Omental fat pad (tissue), 4 donors: ENCODE measurements around the gene MACROD2. TPM values are rescaled to one million over a fixed set of nuclear protein-coding genes. Genes with fewer than 3 reads are reported as not detected.

Source experiments
- ATAC-seq: fragments of 150-250 bp; one replicate; pipeline ENCODE4 v1.9.1; 2016; ENCODE audit warnings: mild to moderate bottlenecking, moderate library complexity; ENCODE audit not compliant: low FRiP score
- DNase-seq: peaks from one replicate; pipeline ENCODE4 v3.0.0-alpha.2; 2019; ENCODE audit warnings: low spot score
- CTCF ChIP-seq, 3 donors: fragments of 450-650 bp; IDR thresholded peaks; one replicate each; pipeline ENCODE4 v1.5.1; 2016 to 2017; ENCODE audit warnings: antibody characterized with exemption in 3 of 3, mild to moderate bottlenecking in 3 of 3, moderate library complexity in 2 of 3
- total RNA-seq, 4 donors: library from RNA; depleted of rRNA; stranded (reverse); fragments of >200 nt; gene quantifications; one replicate each; pipeline ENCODE4 v1.1.0, GENCODE V29; 2016

MACROD2 gene
- total RNA-seq, 4 donors from 2014 or later: 6.8 to 54.1 (median 7.4) TPM

GRCh38 chr20:15890407-15890982 is 1895.2 kb downstream of the MACROD2 start:
- ATAC-seq (no peak), DNase-seq (no peak)
- TF ChIP-seq CTCF (IDR thresholded peaks at IDR 0.05): no peak

GRCh38 chr20:15895126-15895525 is 1899.8 kb downstream of the MACROD2 start:
- DNase-seq: no peak
- no peak for ATAC-seq
- TF ChIP-seq CTCF (IDR thresholded peaks at IDR 0.05): no peak

DNA sequence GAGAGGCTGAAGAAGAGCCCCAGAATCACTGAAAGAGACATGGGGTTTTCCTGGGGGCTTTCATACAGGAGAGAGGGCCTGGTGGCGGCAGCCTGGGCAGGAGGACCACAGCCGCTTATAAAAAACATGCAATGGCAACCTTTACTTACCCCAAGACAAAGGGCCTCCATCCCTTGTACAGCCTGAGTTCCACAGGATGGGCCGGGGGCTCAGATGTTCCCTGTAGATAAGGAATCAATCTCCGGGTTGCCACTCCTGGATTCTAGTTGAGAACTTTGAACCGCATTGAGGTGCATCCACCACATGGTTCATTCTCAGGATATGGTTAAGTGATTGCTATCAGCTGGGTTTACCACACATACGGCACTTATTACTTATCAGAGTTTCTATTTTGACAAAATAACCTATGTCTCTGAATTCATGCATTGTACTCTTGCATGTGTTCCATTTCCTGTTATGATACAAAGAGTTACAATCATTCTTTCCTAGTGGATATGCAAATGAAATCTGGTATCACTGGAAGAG is 1900.3 kb downstream of the MACROD2 start:
- no peak for TF ChIP-seq CTCF (IDR thresholded peaks at IDR 0.05)
- no peak for DNase-seq
- ATAC-seq: no peak

GRCh38 chr20:15899967-15900366 is 1904.7 kb downstream of the MACROD2 start:
- TF ChIP-seq CTCF (IDR thresholded peaks at IDR 0.05): no peak
- ATAC-seq: no peak
- DNase-seq: no peak

GRCh38 chr20:15900443-15900842 is 1905.1 kb downstream of the MACROD2 start:
- DNase-seq (no peak), ATAC-seq (no peak)
- TF ChIP-seq CTCF (IDR thresholded peaks at IDR 0.05): no peak

DNA sequence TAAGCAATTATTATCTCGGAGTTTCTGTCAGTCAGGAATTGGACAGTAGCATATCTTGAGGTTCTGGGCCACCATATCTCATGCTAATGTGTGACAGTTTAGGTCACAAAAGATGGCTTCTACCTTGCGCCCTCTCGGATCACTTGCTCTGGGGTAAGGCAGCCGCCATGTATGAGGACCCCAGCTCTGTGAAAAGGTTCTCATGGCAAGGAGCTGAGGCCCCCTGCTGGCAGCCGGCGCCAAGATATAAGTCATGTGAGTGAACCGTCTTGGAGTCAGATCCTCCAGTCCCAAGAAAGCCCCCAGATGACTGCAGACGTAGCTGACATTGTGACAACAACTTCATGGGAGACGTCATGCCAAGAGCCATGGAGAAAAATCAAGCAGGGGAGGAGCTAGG is 1907.2 kb downstream of the MACROD2 start:
- ATAC-seq: no peak
- DNase-seq: no peak
- no peak for TF ChIP-seq CTCF (IDR thresholded peaks at IDR 0.05)

GRCh38 chr20:15905661-15906060 is 1910.3 kb downstream of the MACROD2 start:
- ATAC-seq (no peak), DNase-seq (no peak)
- no peak for TF ChIP-seq CTCF (IDR thresholded peaks at IDR 0.05)
